Heart right ventricle (tissue), 16 donors: Measurements from ENCODE around the gene AAGAB. TPM values are rescaled to one million over a fixed set of nuclear protein-coding genes. Genes with fewer than 3 reads are reported as not detected.

ENCODE experiments used
- ATAC-seq, 8 donors: fragments of 200-7000 bp; cut with Tn5 transposase; one replicate each; pipeline ENCODE4 v1.9.1; 2020; ENCODE audit warnings: mild to moderate bottlenecking in 8 of 8, moderate library complexity in 8 of 8, moderate number of reproducible peaks in 1 of 8
- DNase-seq, 2 donors: peaks; one replicate each; pipeline ENCODE4 v3.0.0-alpha.2; 2020
- H3K27ac ChIP-seq, 10 donors: fragments of 200-600 bp; sonication (generic) in 2 of 10; one replicate each; pipeline versions ENCODE4 v1.5.0 to v1.8.0; 2020 to 2022; ENCODE audit warnings: mild to moderate bottlenecking in 3 of 10
- H3K27me3 ChIP-seq, 7 donors: fragments of 200-600 bp; one replicate each; pipeline ENCODE4 v1.8.0; 2021 to 2022; ENCODE audit warnings: mild to moderate bottlenecking in 2 of 7
- H3K36me3 ChIP-seq, 9 donors: fragments of 200-600 bp; sonication (generic) in 1 of 9; one replicate each; pipeline versions ENCODE4 v1.5.0 to v1.8.0; 2020 to 2022; ENCODE audit warnings: mild to moderate bottlenecking in 2 of 9
- H3K4me1 ChIP-seq, 9 donors: fragments of 200-600 bp; sonication (generic) in 1 of 9; one replicate each; pipeline versions ENCODE4 v1.5.0 to v1.8.0; 2020 to 2022; ENCODE audit warnings: mild to moderate bottlenecking in 4 of 9
- H3K4me3 ChIP-seq, 10 donors: fragments of 200-600 bp; sonication (generic) in 2 of 10; one replicate each; pipeline versions ENCODE4 v1.5.0 to v1.8.0; 2020 to 2022; ENCODE audit warnings: mild to moderate bottlenecking in 7 of 10, moderate library complexity in 2 of 10
- H3K9me3 ChIP-seq, 11 donors: fragments of 200-600 bp in 10 of 11; sonication (generic) in 2 of 11; one replicate each; pipeline versions ENCODE4 v1.5.0 to v1.8.0; 2013 to 2022; ENCODE audit warnings: mild to moderate bottlenecking in 2 of 11, control low read depth in 1 of 11, moderate library complexity in 1 of 11
- CTCF ChIP-seq, 9 donors: fragments of 200-600 bp; sonication (generic) in 2 of 9; IDR thresholded peaks; one replicate each; pipeline versions ENCODE4 v1.5.0 to v1.8.0; 2021 to 2022; ENCODE audit warnings: antibody characterized with exemption in 9 of 9, mild to moderate bottlenecking in 5 of 9, moderate library complexity in 1 of 9
- WGBS, 2 donors: extraction: QIAGEN DNeasy Blood & Tissue Kit; methylation state at CpG; one replicate each; pipeline ENCODE4 v1.1.7; 2013; ENCODE audit warnings: inconsistent platforms in 1 of 2; 5-methylcytosine and 5-hydroxymethylcytosine counted together
- intact Hi-C, 10 donors: fragments of 100-400 bp; cut with DNase I; formaldehyde crosslinking; loops; one replicate each; pipeline versions ENCODE4 v1.11.1 to v1.14.2; 2022
- polyA plus RNA-seq, 2 donors: library from polyadenylated mRNA; stranded (reverse); fragments of 200-250 nt; gene quantifications; one replicate each; pipeline ENCODE4 v1.2.3, GENCODE V29; 2013
- total RNA-seq, 10 donors: library from RNA; stranded (reverse); fragmentation: NEBNext Ultra II Directional in 3 of 10; extraction: Animal tissue kit (Norgen Biotek cat#: 25700) in 3 of 10; gene quantifications; one replicate each; pipeline versions ENCODE4 v1.2.1 to v1.2.4, GENCODE V29; 2021 to 2023
- donor health status: Arrhythmogenic right ventricular cardiomyopathy.
- donor health status: ischemic (EF 13 %, LVEDD 7.1; RV severe dilation, severe dysfunction).
- donor health status: healthy with polysubstance abuse.
- donor health status: DM: no; HTN: yes; CAD: no.
- donor health status: DM: no; HTN: no; CAD: no.
- donor health status: ischemic (EF 25% LVEDD 6.9; RV normal size, moderate dysfunction).
- donor health status: ischemic (EF 25% LVEDD 5.7; RV mildly dilated, moderate dysfunction).
- donor health status: healthy.
- donor health status: DM: yes; HTN: yes; CAD: no.
- donor health status: Ischemic cardiomyopathy.
- donor health status: ischemic (EF 35%, LVEDD 5.7; RV mildly dilated, moderate dysfunction).
- donor health status: nonischemic (EF 11% LVEDD 7.7; RV severe dilation, severe dysfunction).
- donor health status: DM: yes; HTN: yes; CAD: no.
- donor health status: PGD.
- donor health status: ischemic (EF 29% LVEDD 5.4; RV normal size, mild dysfunction).
- donor health status: nonischemic (EF 23%, LVEDD 6.1; RV moderate dilation, normal function).

Gene AAGAB
- total and polyA plus RNA-seq, 12 donors: 4.3 to 33.4 (median 24.3) TPM

GRCh38 chr15:67228286-67228685, 26.2 kb downstream of the AAGAB start:
- DNase-seq (no peak), ATAC-seq (no peak)
- 76 to 77% methylated on average over 1 of the region's 1 CpG for WGBS, 2 donors
- TF ChIP-seq CTCF (IDR thresholded peaks at IDR 0.05): no peak
- Histone ChIP-seq H3K27ac (no peak overlapping the region), H3K4me1 (no peaks in the 10 kb centered on the region), H3K36me3 (peaks cover 0 to 68% (median 16%) of the 10 kb centered on the region in 9 donors), H3K9me3 (no peaks in the 10 kb centered on the region), H3K4me3 (no peak overlapping the region), H3K27me3 (no peaks in the 10 kb centered on the region)
- intact Hi-C loops: no loop called here

GRCh38 chr15:67227846-67228245, 26.6 kb downstream of the AAGAB start:
- Histone ChIP-seq H3K4me3 (no peak overlapping the region), H3K27ac (no peak overlapping the region), H3K9me3 (no peaks in the 10 kb centered on the region), H3K27me3 (no peaks in the 10 kb centered on the region), H3K4me1 (no peaks in the 10 kb centered on the region), H3K36me3 (peaks cover 0 to 64% (median 16%) of the 10 kb centered on the region in 9 donors)
- ATAC-seq (no peak), DNase-seq (no peak)
- TF ChIP-seq CTCF (IDR thresholded peaks at IDR 0.05): no peak
- WGBS, 2 donors: 96 to 100% methylated on average over 1 of the region's 1 CpG
- intact Hi-C loops: no loop called here

DNA sequence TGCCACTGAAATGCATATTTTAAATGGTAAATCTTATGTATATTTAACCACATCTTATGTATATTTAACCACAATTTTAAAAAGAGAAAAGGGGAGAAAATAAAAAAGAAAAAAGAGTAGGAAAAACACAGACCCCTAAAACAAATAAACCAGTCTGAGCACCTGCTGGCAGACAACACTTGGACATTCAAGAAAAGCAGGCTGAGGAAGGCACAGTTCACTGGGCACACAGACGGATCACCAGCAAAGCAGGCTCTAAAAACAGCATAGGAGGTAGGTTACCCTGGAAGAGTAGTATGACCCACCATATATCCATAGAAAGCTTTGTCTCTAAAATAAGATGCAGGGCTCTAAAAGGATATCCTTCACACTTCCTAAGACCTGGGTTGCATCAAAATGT, 27.0 kb downstream of the AAGAB start:
- intact Hi-C loops: no loop called here
- Histone ChIP-seq H3K27ac (no peak overlapping the region), H3K27me3 (no peaks in the 10 kb centered on the region), H3K9me3 (no peaks in the 10 kb centered on the region), H3K4me3 (no peak overlapping the region), H3K4me1 (no peaks in the 10 kb centered on the region), H3K36me3 (peaks cover 0 to 60% (median 16%) of the 10 kb centered on the region in 9 donors)
- ATAC-seq (no peak), DNase-seq (no peak)
- no peak for TF ChIP-seq CTCF (IDR thresholded peaks at IDR 0.05)
- WGBS, 2 donors: 94 to 98% methylated on average over 1 of the region's 1 CpG

GRCh38 chr15:67225336-67225735, 29.1 kb downstream of the AAGAB start:
- H3K27me3 ChIP-seq: no peaks in the 10 kb centered on the region
- no peak for TF ChIP-seq CTCF (IDR thresholded peaks at IDR 0.05)
- H3K9me3 ChIP-seq: no peaks in the 10 kb centered on the region
- ATAC-seq: no peak
- peaks cover 0 to 47% (median 8%) of the 10 kb centered on the region in 9 donors for H3K36me3 ChIP-seq
- no peaks in the 10 kb centered on the region for H3K4me1 ChIP-seq
- H3K4me3 ChIP-seq: no peak overlapping the region
- no peak overlapping the region for H3K27ac ChIP-seq
- no peak for DNase-seq
- WGBS, 2 donors: 98 to 99% methylated on average over 2 of the region's 2 CpGs
- intact Hi-C loops: no loop called here
